Hepatic stellate cell (primary cell): Measurements from ENCODE around the gene CDR2L.

Experiments used
- DNase-seq: peaks from one replicate; pipeline ENCODE4 v3.0.0; 2011; ENCODE audit warnings: low spot score

The CDR2L gene

GRCh38 chr17:74987418-74987908 is at the start of gene CDR2L:
Gene CDR2L, plus strand, starts transcription at chr17:74987632. Its CDS starts 412 bp downstream, at chr17:74988044.
- peak; percentile 97 for DNase-seq

GRCh38 chr17:74938194-74938950 is 49.1 kb upstream of the CDR2L start:
- no peak for DNase-seq

- DNase-seq: no peak
These were observed 47.9 kb upstream of the CDR2L start for GRCh38 chr17:74939534-74939933.

GRCh38 chr17:74941128-74941725 is 46.2 kb upstream of the CDR2L start:
- DNase-seq: no peak

GRCh38 chr17:74943808-74944522 is 43.5 kb upstream of the CDR2L start:
- no peak for DNase-seq

- no peak for DNase-seq
These were observed 41.9 kb upstream of the CDR2L start for GRCh38 chr17:74945543-74945942.

- DNase-seq: no peak
These were observed 40.8 kb upstream of the CDR2L start for GRCh38 chr17:74946641-74947040.

GRCh38 chr17:74947041-74947754 is 40.2 kb upstream of the CDR2L start:
- DNase-seq: no peak

GRCh38 chr17:74949455-74950115 is 37.8 kb upstream of the CDR2L start:
- no peak for DNase-seq

- no peak for DNase-seq
These were observed 37.2 kb upstream of the CDR2L start for GRCh38 chr17:74950207-74950606.

- no peak for DNase-seq
These were observed 36.4 kb upstream of the CDR2L start for GRCh38 chr17:74951065-74951464.

- no peak for DNase-seq
These were observed 35.6 kb upstream of the CDR2L start for GRCh38 chr17:74951680-74952421.

GRCh38 chr17:74952431-74953133 is 34.9 kb upstream of the CDR2L start:
- no peak for DNase-seq

GRCh38 chr17:74953134-74953687 is 34.2 kb upstream of the CDR2L start:
- DNase-seq: no peak

GRCh38 chr17:74954115-74954514 is 33.3 kb upstream of the CDR2L start:
- DNase-seq: no peak

- no peak for DNase-seq
These were observed 32.6 kb upstream of the CDR2L start for GRCh38 chr17:74954665-74955421.

GRCh38 chr17:74956093-74956492 is 31.3 kb upstream of the CDR2L start:
- DNase-seq: no peak

- peak; percentile 89 for DNase-seq
These were observed 29.3 kb upstream of the CDR2L start for GRCh38 chr17:74957935-74958740.
